NCI-H226 (cell line): ENCODE results near the gene PGAP6.

ENCODE experiments used
- DNase-seq: peaks from one replicate; pipeline ENCODE4 v3.0.0-alpha.2; 2015

PGAP6 gene

GRCh38 chr16:324451-325334 lies 57.1 kb downstream of the PGAP6 start:
- no peak for DNase-seq

GRCh38 chr16:324201-324450 lies 57.7 kb downstream of the PGAP6 start:
- no peak for DNase-seq

- no peak for DNase-seq
Measured at GRCh38 chr16:322476-323143, 59.2 kb downstream of the PGAP6 start.

- no peak for DNase-seq
Measured at GRCh38 chr16:321532-321931, 60.2 kb downstream of the PGAP6 start.
